HG03558 (cell line): ENCODE results near the gene MSLN.
"Not testable (repeated sequence)": the region's sequence is repeated elsewhere in the genome, so short reads cannot be mapped to it uniquely, and the experiment has no call there.

ENCODE experiments used
- ATAC-seq: cut with Tn5 transposase; IDR thresholded peaks from one replicate; pipeline ENCODE4 v1.9.1; 2021; ENCODE audit warnings: moderate number of reproducible peaks; ENCODE audit not compliant: unreplicated experiment; ENCODE audit errors: extremely low read depth

The MSLN gene

DNA sequence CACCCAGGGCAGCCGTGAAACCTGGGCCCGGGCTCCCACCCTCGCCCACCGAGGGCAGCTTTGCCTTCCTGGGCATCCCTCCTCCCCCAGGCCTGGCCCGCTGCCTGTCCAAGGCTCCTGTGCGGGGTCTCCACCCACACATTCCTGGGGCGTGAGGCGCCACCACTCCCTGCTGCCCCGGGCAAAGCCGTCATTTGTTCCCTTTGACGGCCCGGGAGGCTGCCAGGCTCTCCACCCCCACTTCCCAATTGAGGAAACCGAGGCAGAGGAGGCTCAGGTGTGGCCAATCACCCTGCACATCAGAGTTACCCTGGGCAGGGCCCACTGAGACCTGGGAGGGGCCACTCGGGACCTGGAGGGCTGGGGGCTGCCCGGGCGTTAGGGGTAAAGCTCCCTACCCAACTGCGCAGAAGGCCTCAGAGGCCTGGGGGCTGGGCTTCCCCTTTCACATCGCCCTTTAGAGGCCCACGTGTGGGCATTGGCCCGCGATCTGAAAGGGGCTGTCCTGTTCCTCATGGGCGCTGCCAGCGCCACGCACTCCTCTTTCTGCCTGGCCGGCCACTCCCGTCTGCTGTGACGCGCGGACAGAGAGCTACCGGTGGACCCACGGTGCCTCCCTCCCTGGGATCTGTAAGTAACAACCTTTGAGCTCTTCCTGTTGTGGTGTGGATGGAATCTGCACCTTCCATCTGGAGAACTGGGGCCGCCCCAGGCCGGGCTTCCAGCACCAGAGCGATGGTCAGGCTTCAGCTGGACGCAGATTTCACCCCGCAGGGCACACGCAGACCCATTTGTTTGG lies at the start of gene MSLN:
Gene MSLN, plus strand, starts transcription at position 190 of the 799 bp plus-strand sequence. CDS start 1,947 bp downstream, outside the sequence.
- no peak for ATAC-seq

DNA sequence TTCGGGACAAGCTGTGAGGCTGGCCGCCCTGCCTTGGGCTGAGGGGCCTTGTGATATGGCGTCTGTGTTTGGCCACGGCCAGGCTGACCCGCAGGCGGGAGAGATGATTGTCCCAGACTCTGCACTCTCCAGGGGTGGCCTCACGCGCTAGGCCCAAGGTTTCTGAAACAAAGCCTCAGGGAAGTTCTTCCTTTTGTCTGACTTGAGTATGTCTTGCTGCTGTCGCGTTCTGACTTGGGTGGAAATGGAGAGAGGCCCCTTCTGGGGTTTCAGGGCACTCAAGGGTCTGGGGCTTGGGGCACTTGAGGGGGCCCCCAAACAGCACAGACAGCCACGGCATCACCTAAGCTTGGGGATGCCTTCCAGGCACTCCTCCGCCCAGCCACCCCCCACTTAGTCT lies 49.5 kb upstream of the MSLN start:
- ATAC-seq, result no peak

DNA sequence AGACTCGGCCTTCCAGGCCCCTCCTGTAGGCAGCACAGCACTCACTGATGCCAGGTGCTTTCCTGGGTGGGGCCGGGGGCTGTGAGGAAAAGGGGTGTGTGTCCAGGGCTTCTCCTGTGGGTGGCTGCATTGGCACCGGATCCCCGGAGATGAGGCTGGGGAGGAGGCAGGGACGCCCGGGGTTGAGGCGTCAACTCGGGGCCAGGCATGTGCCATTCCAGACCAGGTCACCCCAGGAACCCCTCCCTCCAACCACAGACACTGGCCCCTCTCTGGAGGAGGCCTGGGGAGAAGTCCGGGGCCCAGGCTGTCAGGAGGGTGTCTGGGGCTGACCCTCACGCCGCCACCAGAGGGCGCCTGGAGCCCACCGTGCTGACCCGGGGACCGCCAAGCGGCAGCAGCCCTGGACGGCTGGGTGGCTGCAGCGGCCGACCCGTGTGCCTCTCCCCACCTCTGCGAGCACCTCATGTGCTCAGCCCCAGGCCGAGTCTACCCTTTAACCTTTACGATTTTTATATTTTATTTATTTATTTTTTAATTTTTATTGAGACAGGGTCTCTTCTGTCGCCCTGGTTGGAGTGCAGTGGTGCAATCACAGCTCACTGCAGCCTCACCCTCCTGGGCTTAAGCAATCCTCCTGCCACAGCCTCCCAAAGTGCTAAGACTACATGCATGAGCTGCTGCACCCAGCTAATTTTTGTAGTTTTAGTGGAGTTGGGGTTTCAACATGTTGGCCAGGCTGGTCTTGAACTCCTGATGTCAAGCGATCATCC lies 48.8 kb upstream of the MSLN start:
- ATAC-seq, result no peak

DNA sequence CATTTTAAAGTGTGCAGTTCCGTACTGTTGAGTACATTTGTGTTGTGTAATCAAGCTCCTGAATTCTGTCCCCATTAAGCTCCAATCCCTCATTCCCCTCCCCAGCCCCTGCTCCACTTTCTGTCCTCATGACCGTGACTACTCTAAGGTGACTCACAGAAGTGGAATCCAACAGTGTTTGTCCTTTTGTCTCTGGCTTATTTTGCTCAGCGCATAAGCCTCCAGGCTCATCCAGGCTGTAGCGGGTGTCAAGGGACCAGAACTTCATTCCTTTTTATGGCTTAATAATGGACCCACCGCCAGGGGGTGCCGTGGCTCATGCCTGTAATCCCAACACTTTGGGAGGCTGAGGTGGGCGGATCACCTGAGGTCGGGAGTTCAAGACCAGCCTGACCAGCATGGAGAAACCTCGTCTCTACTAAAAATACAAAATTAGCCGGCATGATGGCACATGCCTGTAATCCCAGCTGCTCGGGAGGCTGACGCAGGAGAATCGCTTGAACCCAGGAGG lies 47.7 kb upstream of the MSLN start:
- ATAC-seq, result not testable (repeated sequence)

DNA sequence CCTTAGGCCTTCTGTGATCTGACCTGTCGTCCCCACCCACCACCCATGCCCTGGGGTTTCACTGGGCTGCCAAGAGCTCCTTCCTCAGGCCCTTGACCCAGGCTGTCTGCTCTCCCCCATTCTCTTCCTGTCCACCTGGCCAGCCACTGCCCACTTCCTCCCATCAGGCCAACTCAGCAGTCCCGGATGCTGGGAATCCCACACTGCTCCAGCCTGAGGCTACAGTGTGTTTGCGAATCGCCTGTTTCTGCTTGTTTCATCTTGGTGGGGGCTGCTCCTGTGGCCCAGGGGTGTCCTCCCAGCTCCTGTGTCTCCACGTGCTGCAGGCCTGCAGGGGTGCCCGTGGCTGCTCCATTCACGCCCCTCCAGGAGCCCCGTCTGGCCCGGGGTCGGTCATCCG lies 46.5 kb upstream of the MSLN start:
- ATAC-seq, result no peak

DNA sequence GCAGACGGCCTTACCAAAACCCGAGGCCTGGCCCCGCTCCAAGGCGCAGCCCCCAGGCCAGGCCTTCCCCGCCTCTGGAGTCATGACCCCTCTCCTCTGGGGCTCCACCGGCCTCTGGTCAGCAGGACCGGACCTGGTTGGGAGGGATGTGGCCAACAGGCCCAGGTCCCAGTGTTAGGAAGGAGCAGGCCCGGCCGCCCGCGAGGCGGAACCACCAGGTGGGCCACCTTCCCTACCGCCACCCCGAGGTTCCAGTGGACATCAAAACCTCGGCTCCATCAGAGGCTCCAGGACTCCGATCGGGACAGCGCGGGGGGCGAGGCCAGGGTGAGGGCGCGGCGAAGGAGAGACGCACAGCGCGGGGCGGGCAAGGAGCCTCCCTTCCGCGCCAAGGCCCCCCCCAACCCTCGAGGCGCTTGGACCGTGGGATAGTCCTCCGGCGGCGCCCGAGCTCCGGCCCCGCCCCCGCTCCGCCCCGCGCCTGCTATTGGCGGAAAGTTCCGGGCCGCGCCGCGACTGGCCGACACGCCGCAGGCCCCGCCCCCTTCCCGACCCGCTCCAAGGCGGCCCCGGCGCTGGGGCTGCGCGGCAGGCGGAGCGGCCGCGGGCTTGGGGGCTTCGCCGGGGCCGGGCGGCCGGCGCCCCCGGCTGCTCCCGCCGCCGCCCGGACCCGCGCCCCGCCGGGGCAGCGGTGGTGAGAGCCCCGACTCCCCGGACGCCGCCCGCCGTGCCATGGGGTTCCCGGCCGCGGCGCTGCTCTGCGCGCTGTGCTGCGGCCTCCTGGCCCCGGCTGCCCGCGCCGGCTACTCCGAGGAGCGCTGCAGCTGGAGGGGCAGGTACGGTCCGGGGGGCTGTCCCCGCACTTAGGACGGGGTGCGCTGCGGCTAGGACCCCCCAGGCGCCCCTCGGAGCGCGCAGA lies 45.7 kb upstream of the MSLN start, which contains the start of gene METRN:
Gene METRN, plus strand, starts transcription at position 561 of the 919 bp plus-strand sequence. Its CDS starts 172 bp downstream, at position 733.
- no peak for ATAC-seq

DNA sequence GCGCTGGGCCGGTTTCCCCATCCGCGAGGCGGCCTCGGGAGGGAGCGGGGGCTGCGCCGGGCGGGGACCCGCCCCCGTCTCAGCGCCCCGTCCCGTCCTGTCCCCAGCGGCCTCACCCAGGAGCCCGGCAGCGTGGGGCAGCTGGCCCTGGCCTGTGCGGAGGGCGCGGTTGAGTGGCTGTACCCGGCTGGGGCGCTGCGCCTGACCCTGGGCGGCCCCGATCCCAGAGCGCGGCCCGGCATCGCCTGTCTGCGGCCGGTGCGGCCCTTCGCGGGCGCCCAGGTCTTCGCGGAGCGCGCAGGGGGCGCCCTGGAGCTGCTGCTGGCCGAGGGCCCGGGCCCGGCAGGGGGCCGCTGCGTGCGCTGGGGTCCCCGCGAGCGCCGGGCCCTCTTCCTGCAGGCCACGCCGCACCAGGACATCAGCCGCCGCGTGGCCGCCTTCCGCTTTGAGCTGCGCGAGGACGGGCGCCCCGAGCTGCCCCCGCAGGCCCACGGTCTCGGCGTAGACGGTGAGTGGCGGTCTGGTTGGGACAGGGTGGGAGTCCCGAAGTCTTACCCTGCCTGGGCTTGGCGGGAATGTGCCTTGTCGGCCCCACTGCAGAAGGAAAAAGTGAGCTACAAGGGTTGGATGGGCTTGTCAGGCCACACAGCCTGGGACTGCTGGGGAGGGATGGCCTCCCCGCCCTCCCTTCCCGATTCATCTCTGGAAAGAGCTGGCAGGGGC lies 44.9 kb upstream of the MSLN start:
- no peak for ATAC-seq

DNA sequence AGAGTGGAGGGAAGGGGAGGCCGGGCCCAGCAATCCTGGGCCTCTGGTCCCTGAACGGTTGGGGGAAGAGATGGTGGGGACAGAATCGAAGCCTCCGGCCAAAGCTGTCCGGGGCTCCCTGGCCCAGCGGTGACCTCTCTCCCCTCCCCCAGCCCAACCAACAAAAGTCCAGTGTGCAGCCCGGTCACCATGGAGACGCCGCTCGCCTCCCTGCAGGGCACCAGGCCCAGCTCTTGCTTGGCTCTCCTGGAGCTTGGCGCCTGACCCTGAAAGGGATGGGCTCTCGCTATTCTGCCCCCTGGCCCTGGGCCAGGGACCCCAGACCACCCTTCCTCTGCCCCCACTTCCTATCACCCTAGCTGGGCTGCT lies 44.4 kb upstream of the MSLN start:
- ATAC-seq, result no peak

DNA sequence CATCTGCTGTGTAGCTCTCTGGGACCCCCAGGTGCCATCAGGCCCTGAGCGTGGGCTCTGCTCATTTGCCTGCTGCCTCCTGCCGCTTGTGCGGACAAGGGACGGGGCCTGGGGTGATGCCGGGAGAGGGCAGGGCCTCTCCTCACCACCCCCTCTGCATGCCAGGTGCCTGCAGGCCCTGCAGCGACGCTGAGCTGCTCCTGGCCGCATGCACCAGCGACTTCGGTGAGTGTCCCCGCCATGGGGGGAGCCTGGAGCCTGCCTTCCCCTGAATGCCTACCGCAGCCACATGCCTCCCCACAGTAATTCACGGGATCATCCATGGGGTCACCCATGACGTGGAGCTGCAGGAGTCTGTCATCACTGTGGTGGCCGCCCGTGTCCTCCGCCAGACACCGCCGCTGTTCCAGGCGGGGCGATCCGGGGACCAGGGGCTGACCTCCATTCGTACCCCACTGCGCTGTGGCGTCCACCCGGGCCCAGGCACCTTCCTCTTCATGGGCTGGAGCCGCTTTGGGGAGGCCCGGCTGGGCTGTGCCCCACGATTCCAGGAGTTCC lies 43.7 kb upstream of the MSLN start:
- no peak for ATAC-seq

DNA sequence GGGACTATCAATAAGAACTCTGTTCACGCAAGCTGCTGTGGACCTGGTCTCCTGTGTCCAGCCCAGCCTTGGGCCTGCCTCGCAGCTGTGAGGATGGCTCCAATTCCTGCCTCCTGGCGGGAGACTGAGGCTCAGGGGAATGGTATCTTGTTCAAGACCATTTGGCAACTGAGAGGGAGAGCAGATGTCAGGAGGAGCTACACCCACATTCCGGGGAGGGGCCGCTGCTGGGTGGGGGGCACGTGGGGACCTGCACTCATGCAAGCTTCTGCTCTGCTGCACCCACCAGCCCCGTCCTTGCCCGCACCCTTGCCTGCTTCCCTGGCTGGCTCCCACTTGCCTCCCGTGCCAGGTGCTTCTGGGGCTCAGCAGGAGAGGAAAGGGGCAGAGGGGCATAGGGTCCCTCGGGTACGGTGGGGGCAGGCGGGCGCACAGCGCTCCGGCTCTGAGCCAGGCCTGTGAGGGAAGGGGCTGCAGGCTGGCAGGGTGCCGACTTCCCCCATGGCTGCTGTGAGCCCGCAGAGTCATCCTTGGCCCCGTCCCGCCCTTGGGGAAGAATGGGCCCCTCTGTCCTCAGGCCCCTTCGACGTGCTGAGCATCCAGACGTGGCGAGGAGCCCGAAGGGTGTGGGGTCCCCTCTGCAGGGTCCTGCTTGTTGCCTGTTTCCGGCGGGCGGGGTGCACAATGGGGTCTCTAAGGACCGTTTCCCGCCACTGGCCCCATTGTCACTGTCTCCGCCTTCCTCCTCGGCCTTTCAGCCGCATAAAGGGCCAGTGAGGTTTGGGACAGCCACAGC lies 42.9 kb upstream of the MSLN start:
- ATAC-seq, result no peak

DNA sequence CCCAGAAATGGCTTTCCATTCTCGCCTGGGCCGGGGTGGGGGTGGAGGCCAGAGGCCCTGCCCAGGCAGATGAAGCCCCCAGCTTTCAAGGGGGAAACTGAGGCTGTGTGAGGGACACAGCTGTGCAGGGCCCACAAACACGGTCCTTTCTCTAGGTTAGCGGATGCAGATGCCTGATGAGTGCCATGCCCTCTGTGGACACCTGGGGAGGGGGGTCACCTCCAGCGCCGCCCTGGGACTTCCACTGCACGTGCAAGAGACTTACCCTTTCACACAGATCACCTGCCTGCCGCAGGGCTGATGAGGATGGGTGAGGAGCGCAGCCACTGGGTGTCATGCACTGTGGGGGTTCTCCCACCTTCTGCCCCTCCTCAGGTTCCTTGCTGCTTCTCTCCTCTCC lies 42.1 kb upstream of the MSLN start:
- no peak for ATAC-seq

DNA sequence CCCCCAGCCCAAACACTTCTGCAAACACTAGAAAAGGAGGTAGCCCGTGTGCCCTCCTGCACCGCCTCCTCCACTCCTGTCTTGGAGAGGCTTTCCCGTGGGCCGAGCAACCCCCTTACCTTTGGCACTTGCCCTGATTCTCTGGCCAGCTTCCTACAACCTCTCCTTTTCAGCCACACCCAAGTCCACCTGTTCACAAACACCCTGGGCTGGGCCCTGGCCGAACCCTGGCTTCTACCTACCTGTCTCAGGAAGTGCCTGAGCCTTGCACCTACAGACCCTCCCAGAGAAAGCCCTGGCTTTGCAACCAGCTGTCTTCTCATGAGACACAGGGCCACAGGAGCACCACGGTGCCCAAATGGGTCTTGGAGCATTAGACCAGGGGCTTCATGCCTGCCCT lies 41.6 kb upstream of the MSLN start:
- no peak for ATAC-seq

DNA sequence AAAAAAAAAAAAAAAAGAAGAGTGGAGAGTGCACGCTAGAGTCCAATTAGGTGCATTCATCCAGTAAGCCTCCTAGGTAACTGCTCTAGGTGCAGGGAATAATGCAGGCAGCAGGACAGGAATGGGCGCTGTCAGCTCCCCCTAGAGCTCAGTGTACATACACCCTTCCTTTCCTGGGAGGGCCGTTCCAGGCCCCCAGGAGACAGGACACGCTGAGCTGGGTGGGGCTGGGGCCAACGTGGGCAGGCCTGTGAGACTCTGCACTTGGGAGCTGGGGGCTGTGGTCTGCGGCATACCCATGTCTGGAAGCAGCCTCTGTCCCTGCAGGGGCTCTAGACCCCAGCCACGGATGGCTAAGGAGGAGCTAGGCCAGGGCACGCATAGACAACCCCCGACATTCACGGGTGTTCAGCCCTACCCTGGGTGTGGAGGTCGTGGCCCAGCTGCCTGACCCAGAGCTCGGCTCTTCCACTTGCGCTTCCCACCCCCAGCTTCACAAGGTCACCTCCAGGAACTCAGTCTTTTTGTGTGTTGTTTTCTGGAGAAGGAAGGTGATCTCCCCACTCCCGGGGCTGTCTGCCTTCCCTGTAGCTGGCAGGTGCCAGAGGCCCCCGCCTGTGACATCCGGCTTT lies 40.6 kb upstream of the MSLN start:
- no peak for ATAC-seq

DNA sequence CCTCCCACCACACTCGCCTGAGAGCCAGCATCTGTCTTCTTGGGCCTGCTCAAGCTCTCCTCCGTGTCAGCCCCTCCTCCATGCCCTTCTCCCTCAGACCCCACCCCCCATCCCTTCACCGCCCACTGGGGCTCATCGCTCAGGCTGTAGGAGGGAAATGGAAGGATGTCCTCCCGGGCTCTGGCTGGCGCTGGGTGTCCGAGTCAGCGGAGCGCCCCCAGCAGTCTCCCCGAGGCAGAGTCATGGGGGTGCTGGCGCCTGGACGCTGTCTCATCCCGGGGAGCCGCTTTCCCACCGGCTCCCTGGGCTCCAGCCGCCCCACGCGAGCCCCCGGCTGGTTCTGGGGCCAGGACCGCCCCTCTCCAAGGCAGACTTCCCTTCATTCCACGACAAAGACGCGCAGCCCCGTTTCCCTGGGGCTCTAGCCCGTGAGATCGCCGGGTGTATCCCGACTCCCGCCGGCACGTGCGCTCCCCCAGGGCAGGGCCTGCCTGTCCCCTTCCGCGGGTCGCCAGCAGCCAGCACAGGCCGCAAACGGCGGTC lies 40.0 kb upstream of the MSLN start:
- ATAC-seq, result no peak

DNA sequence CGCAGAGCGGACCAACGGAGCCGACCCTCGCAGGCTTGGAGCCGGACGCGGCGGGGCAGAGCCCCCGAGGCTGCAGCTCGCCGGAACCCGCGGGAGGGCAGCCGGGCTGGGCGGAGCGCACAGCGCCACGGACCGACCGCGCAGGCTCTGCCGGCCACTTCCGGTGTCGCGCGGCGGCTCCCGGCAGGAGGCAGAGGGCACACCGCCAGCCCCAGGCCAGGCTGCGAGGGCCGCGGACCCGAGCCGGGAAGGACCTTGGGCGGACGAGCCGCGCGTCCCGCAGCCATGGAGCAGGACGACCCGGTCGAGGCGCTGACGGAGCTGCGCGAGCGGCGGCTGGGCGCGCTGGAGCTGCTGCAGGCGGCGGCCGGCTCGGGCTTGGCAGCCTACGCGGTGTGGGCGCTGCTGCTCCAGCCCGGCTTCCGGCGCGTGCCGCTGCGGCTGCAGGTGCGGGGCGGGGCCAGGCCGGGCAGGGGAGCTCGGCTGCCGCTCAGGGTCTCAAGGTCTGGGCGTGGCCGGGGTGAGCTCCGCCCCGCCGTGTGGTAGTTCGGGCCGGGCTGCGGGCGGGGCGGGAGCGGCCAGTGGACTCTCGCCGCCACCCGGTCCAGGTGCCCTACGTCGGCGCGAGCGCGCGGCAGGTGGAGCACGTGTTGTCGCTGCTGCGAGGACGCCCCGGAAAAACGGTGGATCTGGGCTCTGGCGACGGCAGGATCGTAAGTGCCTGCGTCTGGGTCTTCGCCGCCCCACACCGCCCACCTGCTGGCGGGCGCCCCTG lies 39.4 kb upstream of the MSLN start, which contains the start of gene ANTKMT:
Gene ANTKMT, plus strand, starts transcription at position 157 of the 775 bp plus-strand sequence. Its CDS starts 129 bp downstream, at position 286.
- ATAC-seq, result peak; percentile 40

DNA sequence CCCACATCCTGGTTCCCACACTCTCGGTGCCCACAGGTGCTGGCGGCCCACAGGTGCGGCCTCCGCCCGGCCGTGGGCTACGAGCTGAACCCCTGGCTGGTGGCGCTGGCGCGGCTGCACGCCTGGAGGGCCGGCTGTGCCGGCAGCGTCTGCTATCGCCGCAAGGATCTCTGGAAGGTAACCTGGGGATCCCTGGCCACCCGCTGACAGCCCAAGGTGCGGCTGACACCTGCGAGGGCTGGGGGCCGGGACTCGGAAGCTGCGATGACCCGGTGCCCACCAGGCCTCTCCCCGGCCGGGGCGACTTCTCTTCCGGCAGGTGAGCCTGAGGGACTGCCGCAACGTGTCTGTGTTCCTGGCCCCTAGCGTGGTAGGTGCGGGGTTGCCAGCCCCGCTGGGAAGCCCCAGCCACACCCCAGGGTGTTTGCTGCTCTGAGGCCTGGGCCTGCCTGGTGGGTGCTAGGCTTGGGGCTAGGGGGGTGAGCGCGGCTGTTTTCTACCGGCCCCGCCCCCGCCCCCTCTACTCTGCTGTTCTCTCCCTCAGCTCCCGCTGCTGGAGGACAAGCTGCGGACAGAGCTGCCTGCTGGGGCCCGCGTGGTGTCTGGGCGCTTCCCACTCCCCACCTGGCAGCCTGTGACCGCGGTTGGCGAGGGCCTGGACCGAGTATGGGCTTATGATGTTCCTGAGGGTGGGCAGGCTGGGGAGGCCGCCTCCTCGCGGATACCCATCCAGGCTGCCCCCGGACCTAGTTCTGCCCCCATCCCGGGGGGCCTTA lies 38.6 kb upstream of the MSLN start:
- no peak for ATAC-seq
